GM19438 (cell line): ENCODE results near the gene CEBPG.
A peak's percentile ranks its signal among the peaks of the same experiment; 100 is the strongest.

ENCODE experiments used
- ATAC-seq: cut with Tn5 transposase; IDR thresholded peaks from one replicate; pipeline ENCODE4 v1.9.1; 2021; ENCODE audit warnings: low read depth; ENCODE audit not compliant: unreplicated experiment

Gene CEBPG

DNA sequence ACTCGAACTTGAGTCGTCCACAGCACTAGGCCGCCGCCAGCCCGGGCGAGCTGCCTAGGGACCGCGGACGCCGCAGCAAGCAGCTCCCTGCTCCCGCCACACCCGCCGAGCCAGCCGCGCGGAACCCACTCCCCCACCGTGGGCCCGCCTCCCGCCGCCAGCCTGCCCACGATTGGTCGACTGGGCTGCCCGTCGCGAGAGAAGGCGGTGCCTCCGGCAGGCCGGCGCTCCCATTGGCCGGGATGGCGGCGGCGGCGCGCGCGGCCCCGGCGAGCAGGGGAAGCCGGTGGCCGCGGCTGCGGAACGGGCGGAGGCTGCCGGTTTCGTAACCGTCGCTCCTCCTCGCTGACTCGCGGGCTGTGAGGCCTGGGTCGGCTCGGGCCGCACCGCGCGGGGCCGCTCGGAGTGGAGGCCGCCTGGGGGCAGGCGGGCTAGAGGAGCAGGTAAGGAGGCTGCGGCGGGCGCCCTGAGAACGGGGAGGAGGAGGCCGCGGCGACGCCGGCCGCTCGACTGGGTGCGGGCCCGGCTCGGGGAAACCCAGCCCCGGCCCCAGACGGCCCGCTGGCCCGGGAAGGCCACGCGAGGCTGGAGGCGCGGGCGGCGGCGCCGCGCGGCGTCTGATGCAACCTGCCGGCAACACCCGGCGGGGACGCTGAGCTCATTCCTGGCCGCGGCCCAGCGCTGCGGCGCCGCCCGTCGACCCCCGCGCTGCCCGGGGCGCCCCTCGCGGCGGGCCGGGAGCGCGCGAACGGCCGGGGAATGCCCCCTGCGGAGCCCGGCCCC, at the start of gene CEBPG:
CEBPG (plus strand) TSS at position 257 of the 783 bp plus-strand sequence. CDS start 5,531 bp downstream, outside the sequence.
- peak; percentile 88 for ATAC-seq

DNA sequence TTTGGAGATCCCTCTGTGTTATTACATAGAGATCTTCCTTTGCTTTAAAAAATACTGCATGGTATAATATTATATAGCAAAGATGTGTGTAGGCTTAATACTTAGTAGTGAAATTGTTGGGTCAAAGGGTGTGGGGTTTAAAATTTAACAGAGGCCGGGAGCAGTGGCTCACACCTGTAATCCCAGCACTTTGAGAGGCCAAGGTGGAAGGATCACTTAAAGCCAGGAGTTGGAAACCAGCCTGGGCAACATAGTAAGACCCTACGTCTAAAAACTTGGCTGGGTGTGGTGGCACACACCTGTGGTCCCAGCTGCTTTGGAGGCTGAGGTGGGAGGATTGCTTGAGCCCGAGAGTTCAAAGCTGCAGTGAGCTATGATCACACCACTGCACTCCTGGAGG, 48.9 kb upstream of the CEBPG start:
- no peak for ATAC-seq

- no peak for ATAC-seq
These were observed 47.6 kb upstream of the CEBPG start for GRCh38 chr19:33325920-33326319.

DNA sequence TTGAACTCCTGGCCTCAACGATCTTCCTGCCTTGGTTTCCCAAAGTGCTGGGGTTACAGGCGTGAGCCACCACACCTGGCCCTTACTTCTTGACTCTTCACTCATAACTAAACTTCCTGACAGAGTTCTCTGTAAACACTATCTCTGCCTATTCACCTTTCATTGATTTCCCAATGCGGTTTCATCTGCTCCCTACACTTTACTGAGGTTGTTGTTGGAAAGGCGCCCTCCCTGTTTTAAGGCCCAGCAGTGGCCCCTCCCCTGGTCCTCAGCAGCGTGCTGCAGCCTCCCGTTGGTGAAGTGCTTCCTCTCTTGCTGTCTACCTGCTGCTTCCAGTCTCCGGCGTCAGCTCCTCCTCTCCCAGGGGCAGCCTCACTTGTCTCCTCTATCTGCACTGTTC, 44.4 kb upstream of the CEBPG start:
- no peak for ATAC-seq

DNA sequence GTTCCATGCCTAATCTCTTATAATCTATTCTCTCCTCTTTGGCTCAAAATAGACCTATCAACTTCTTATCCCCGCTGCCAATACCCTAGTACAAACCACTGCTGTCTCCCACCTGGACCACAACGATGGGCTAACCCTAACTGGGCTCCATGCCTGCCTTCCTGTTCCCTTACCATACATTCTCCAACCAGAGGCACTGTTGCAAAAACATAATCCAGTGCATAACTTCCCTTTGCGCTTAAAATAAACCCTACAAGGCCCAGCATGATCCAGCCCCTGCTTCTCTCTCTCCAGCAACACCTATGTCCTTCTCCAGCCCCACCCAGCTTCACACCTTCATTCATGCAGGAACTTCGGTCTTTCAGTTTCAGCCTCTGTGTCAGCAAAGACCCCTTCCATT, 43.8 kb upstream of the CEBPG start:
- ATAC-seq: no peak

DNA sequence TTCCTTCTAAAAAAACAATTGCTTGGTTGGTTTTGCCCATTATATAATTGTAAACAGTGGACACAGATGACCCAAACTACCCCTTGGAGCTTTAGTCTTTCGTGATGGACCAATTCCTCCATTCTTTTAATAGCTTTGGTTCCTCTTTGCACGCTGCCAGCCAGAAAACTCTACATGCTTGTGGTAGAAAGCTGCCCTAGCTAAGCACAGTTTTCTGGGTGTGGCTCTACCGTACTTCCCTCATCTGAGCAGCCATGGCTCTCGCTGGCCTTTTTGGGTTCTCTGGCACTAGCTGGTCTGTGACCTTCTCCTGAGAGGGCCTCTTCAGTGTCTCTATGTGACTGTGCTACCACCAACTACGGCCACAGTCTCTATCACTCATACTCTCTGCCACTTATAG, 41.3 kb upstream of the CEBPG start:
- no peak for ATAC-seq

- no peak for ATAC-seq
These were observed 40.4 kb upstream of the CEBPG start for GRCh38 chr19:33333151-33333550.

- ATAC-seq: no peak
These were observed 39.9 kb upstream of the CEBPG start for GRCh38 chr19:33333642-33334041.

DNA sequence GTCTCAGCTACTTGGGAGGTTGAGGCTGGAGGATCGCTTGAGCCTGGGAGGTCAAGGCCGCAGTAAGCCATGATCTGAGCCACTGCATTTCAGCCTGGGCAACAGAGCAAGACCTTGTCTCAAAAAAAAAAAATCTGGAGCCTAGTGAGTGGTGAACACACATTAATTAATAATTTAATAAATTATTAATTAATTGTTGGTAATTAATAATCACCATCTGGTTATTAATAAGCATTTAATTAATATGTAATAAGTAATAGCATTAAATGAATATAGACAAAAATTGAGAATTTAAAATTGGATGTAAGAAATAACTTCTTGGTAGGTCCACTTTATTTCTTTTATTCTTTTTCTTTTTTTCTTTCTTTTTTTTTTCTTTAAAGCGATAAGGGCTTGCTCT, 39.2 kb upstream of the CEBPG start:
- no peak for ATAC-seq

- ATAC-seq: no peak
These were observed 38.1 kb upstream of the CEBPG start for GRCh38 chr19:33335446-33335845.

DNA sequence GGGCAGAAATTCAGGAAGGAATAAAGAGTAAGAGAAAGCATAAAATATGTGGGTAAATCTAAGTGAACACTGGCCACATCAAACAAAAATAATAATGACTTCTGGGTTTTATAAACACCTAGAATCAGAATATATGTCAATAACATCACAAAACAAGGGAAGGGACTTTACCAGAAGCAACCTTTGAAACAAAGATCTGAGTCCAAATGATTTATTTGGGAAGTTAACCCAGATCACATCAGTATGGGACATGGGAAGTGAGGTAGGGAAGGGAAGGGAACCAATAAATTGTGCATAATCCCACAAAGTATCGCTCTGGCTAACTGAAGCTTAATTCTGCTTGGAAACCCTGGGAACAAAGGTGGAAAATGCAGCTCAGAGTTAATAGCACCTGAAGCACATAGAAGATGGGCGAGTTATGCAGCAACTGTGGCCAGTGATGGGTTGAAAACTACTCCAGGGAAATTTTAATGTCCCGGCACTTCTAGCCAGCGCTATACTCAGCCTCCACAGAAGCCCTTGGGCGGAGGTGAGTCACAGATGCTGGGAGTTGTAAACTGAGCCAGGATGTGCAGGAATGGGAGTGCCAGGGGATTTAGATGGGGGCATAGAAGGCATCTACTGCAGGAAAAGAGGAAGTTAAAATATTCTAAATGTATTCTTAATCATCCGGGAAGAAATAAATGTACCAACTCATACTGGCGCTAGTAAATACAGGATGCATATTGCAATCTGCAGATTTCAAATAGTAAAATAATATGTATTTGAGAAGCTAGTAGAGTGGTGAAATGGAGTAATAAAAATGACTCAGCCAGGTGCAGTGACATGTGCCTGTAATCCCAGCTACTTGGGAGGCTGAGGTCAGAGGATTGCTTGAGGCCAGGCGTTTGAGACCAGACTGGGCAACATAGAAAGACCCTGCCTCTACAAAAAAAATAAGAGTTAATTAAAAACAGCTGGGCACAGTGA, 34.2 kb upstream of the CEBPG start:
- ATAC-seq: no peak

DNA sequence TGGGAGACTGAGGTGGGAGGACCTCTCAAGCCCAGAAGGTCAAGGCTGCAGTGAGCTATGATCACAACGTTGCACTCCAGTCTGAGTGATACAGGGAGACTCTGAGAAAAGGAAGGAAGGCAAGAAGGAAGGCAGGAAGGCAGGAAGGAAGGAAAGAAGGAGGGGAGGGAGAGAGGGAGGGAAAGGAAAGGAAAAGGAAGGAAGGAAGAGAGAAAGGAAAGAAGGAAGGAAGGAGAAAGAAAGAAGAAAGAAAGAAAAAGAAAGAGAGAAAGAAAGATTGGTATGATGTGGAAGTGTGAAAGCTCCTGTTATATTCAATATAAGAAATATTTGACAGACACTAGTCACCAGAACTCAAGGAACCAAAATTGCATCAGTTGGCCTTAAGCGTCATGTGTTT, 32.5 kb upstream of the CEBPG start:
- ATAC-seq: no peak

DNA sequence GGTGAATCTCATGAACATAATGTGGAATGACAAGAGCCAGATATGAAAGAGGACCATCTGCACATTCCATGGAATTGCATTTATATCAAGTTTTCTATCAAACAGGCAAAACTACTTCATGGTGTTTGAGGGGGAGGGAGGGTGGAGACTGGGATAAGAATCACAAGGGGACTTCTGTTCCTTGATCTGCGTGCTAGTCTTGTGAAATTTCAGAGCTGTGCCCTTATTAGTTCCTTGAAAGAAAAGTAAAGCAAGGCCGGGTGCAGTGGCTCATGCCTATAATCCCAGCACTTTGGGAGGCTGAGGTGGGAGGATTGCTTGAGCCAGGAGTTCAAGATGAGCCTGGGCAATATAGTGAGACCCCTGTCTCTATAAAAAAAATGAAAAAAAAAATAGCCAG, 30.2 kb upstream of the CEBPG start:
- ATAC-seq: no peak

DNA sequence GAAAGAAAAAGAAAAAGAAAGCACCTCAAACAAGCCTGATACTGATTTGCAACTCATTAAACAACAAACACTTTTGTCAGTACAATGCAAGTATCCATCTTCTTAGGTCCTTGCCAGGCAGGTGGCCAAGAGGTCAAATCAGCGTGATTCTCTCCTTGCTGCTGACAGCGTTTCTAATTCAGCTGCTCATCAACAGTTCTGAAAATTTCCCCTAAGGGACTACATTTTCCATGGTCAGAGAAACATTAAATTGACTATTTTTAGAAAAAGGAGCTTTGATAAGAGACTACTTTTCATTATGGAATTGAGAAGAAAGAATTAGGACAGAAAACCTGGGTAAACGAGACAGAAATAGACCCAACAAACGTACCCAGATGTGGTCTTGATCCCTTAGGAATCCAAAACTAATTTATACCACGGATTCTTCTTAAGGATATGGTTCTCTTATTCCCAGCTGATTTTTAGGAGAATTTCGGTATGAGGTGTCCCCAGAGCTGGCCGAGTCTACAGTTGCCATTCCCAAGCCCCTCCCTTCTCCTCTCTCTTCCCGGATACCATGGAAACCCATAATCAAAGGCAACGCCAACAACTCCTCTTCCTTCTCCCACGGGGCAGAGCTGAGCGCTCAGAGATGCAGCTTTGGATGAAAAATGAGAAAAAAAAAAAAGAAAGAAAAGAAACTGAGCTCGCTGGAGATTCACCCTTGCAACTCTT, 29.5 kb upstream of the CEBPG start:
- ATAC-seq: no peak

GRCh38 chr19:33344573-33344925, 29.0 kb upstream of the CEBPG start:
- ATAC-seq: no peak

- no peak for ATAC-seq
These were observed 28.3 kb upstream of the CEBPG start for GRCh38 chr19:33345163-33345562.

DNA sequence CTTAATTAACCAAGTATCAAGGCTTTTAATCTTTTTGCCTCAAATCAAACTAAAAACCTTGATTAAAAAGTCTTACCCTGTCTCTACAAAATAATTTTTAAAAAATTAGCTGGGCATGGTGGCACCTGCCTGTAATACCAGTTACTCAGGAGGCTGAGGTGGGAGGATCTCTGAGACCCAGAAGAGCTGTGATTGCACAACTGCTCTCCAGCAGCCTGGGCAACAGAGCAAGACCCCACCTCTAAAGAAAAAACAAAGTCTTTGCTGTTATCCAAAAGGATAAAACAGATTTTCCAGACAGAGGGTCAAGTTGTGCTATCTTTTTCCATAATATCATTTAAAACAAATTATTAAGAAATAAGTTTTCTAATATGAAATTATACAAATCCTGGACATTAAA, 26.8 kb upstream of the CEBPG start:
- ATAC-seq: no peak

GRCh38 chr19:33347300-33347699, 26.2 kb upstream of the CEBPG start:
- ATAC-seq: no peak

GRCh38 chr19:33348301-33349010, 25.1 kb upstream of the CEBPG start:
- no peak for ATAC-seq
